B cell (primary cell): ENCODE data around the gene DLG2. TPM values are rescaled to one million over a fixed set of nuclear protein-coding genes. Genes with fewer than 3 reads are reported as not detected.

ENCODE experiments used
- ATAC-seq: fragments of 200-7000 bp; cut with Tn5 transposase; one replicate; pipeline ENCODE4 v1.10.0; 2021; ENCODE audit warnings: low read depth, mild to moderate bottlenecking, moderate number of reproducible peaks, moderate library complexity
- CTCF ChIA-PET: fragments of 350-600 bp; sonication (Branson Sonifier 250); formaldehyde crosslinking; loops from one replicate; lab custom pipeline; 2021; ENCODE audit warnings: antibody characterized with exemption, inconsistent platforms; lab: Charles Lee
- POLR2A ChIA-PET: fragments of 350-600 bp; sonication (Branson Sonifier 250); formaldehyde crosslinking; loops from one replicate; lab custom pipeline; 2021; ENCODE audit warnings: antibody characterized with exemption; lab: Charles Lee
- DNase-seq: peaks from one replicate; pipeline ENCODE4 v3.0.0; 2013
- H2AFZ ChIP-seq: 2 replicates; pipeline ENCODE4 v1.6.1; 2012; ENCODE audit warnings: mild to moderate bottlenecking, low read depth, low read length; ENCODE audit not compliant: insufficient read depth, poor library complexity, severe bottlenecking
- H3K27ac ChIP-seq, 2 donors: 1 replicate in 1 of 2; 2 replicates in 1 of 2; pipeline ENCODE4 v1.5.1; 2012 to 2013; ENCODE audit warnings: low read length in 2 of 2, mild to moderate bottlenecking in 2 of 2, moderate library complexity in 1 of 2
- H3K27me3 ChIP-seq, 4 experiments: fragments of 200-600 bp in 1 of 4; sonication (generic) in 1 of 4; replicated peaks in 1 of 4; 1 replicate in 2 of 4; 2 replicates in 2 of 4; pipeline versions ENCODE4 v1.6.1 to v1.7.0; 2013 to 2016; ENCODE audit warnings: low read length in 3 of 4, mild to moderate bottlenecking in 2 of 4, mixed read lengths in 1 of 4, moderate library complexity in 1 of 4; ENCODE audit not compliant: insufficient read depth in 4 of 4, control insufficient read depth in 3 of 4; ENCODE audit errors: control extremely low read depth in 1 of 4
- H3K36me3 ChIP-seq, 2 experiments: replicated peaks in 1 of 2; 1 replicate in 1 of 2; 2 replicates in 1 of 2; pipeline versions ENCODE4 v1.6.1 to v1.7.1; 2013; ENCODE audit warnings: low read length in 1 of 2; ENCODE audit not compliant: insufficient read depth in 2 of 2, control insufficient read depth in 1 of 2; ENCODE audit errors: control extremely low read depth in 1 of 2, extremely low read depth in 1 of 2
- H3K4me1 ChIP-seq, 2 donors: fragments of 200-600 bp in 1 of 2; sonication (generic) in 1 of 2; 1 replicate in 1 of 2; 2 replicates in 1 of 2; pipeline versions ENCODE4 v1.5.1 to v1.6.1; 2013 to 2017; ENCODE audit warnings: low read length in 2 of 2; ENCODE audit not compliant: control insufficient read depth in 2 of 2, insufficient read depth in 2 of 2
- H3K4me2 ChIP-seq: replicated peaks from 2 replicates; pipeline ENCODE3; 2012; ENCODE audit warnings: mild to moderate bottlenecking, low read depth, low read length; ENCODE audit not compliant: poor library complexity, severe bottlenecking
- H3K4me3 ChIP-seq, 5 experiments: fragments of 200-600 bp in 1 of 5; sonication (generic) in 1 of 5; 1 replicate in 3 of 5; 2 replicates in 2 of 5; pipeline versions ENCODE4 v1.5.1 to v1.7.0; 2011 to 2016; ENCODE audit warnings: low read length in 4 of 5, mild to moderate bottlenecking in 4 of 5, low read depth in 2 of 5, control low read depth in 1 of 5, moderate library complexity in 1 of 5; ENCODE audit not compliant: insufficient read depth in 1 of 5; ENCODE audit errors: control extremely low read depth in 1 of 5, extremely low read depth in 1 of 5
- H3K79me2 ChIP-seq: fragments of 200-600 bp; sonication (generic); one replicate; pipeline ENCODE4 v1.6.0; 2016; ENCODE audit warnings: low read length; ENCODE audit not compliant: control insufficient read depth, insufficient read depth
- H3K9ac ChIP-seq: fragments of 200-600 bp; sonication (generic); 2 replicates; pipeline ENCODE4 v1.6.1; 2017; ENCODE audit warnings: mild to moderate bottlenecking, low read length, moderate library complexity
- H3K9me3 ChIP-seq, 3 donors: one replicate each; pipeline versions ENCODE4 v1.6.1 to v1.7.1; 2013; ENCODE audit warnings: low read length in 2 of 3; ENCODE audit not compliant: control insufficient read depth in 2 of 3, insufficient read depth in 1 of 3; ENCODE audit errors: control extremely low read depth in 1 of 3
- H4K20me1 ChIP-seq: 2 replicates; pipeline ENCODE4 v1.6.0; 2012; ENCODE audit warnings: mild to moderate bottlenecking, low read length; ENCODE audit not compliant: insufficient read depth, control insufficient read depth, poor library complexity, severe bottlenecking
- H3K27ac Mint-ChIP-seq: one replicate; pipeline ENCODE4 v1.8.0; 2021; ENCODE audit warnings: mixed read lengths
- H3K27me3 Mint-ChIP-seq: one replicate; pipeline ENCODE4 v1.8.0; 2021; ENCODE audit warnings: mixed read lengths
- H3K4me1 Mint-ChIP-seq: one replicate; pipeline ENCODE4 v1.8.0; 2021; ENCODE audit warnings: mixed read lengths
- H3K4me3 Mint-ChIP-seq: one replicate; pipeline ENCODE4 v1.8.0; 2021; ENCODE audit warnings: mixed read lengths
- H3K9me3 Mint-ChIP-seq: one replicate; pipeline ENCODE4 v1.8.0; 2022; ENCODE audit warnings: mixed read lengths; ENCODE audit not compliant: insufficient read depth
- CTCF ChIP-seq: fragments of 200-600 bp; IDR thresholded peaks from one replicate; pipeline ENCODE4 v1.8.0; 2022; ENCODE audit warnings: antibody characterized with exemption, mild to moderate bottlenecking
- EZH2 ChIP-seq: IDR thresholded peaks from 2 replicates; pipeline ENCODE4 v1.6.1; 2012; ENCODE audit warnings: borderline replicate concordance, low read depth, mild to moderate bottlenecking, moderate library complexity, low read length; ENCODE audit not compliant: insufficient read depth, poor library complexity, severe bottlenecking
- WGBS: methylation state at CpG from one replicate; pipeline ENCODE4 v1.1.5; 2013; ENCODE audit warnings: missing lambda C conversion rate; ENCODE audit not compliant: insufficient coverage; 5-methylcytosine and 5-hydroxymethylcytosine counted together
- intact Hi-C: fragments of 100-400 bp; cut with micrococcal nuclease; formaldehyde crosslinking; loops from one replicate; pipeline ENCODE4 v1.10.0; 2022
- polyA plus RNA-seq: library from polyadenylated mRNA; depleted of rRNA; stranded (reverse); fragments of >200 nt; gene quantifications from 2 replicates; pipeline ENCODE4 v1.2.3, GENCODE V29; 2012
- total RNA-seq, 2 donors: library from RNA; stranded (reverse); fragments of 120-200 nt in 1 of 2; gene quantifications; 1 replicate in 1 of 2; 2 replicates in 1 of 2; pipeline versions ENCODE4 v1.2.3 to v1.2.4, GENCODE V29; 2013 to 2022

Gene DLG2
- total and polyA plus RNA-seq, 2 donors (not counting 1 experiment from before 2014, with no cell fraction given): 0.54 to 5.4 TPM

- Histone ChIP-seq H3K27ac (no peak overlapping the region), H2AFZ (no peak overlapping the region), H3K4me1 (no peaks in the 10 kb centered on the region), H4K20me1 (no peaks in the 10 kb centered on the region), H3K9me3 (no peaks in the 10 kb centered on the region), H3K27me3 (no peaks in the 10 kb centered on the region), H3K79me2 (no peaks in the 10 kb centered on the region), H3K4me3 (no peak overlapping the region), H3K4me2 (no peak overlapping the region), H3K9ac (no peak overlapping the region), H3K36me3 (no peaks in the 10 kb centered on the region)
- CTCF ChIA-PET: no interaction called here
- ATAC-seq: no peak
- H3K27me3 Mint-ChIP-seq: peaks cover 5% of the 10 kb centered on the region
- H3K9me3 Mint-ChIP-seq: no peaks in the 10 kb centered on the region
- 100% methylated on average over 1 of the region's 3 CpGs for whole genome bisulfite sequencing
- H3K4me1 Mint-ChIP-seq: no peaks in the 10 kb centered on the region
- intact Hi-C loops: no loop called here
- no peak overlapping the region for H3K4me3 Mint-ChIP-seq
- POLR2A ChIA-PET: no interaction called here
- DNase-seq: no peak
- H3K27ac Mint-ChIP-seq: no peak overlapping the region
- no peak for TF ChIP-seq EZH2
Observed at GRCh38 chr11:84455691-84456090, 1171.5 kb downstream of the DLG2 start.

GRCh38 chr11:84452211-84452610, 1174.9 kb downstream of the DLG2 start:
- Histone ChIP-seq H3K4me1 (no peaks in the 10 kb centered on the region), H3K36me3 (no peaks in the 10 kb centered on the region), H3K9ac (no peak overlapping the region), H3K9me3 (no peaks in the 10 kb centered on the region), H3K27me3 (no peaks in the 10 kb centered on the region), H3K4me2 (no peak overlapping the region), H2AFZ (no peak overlapping the region), H3K27ac (no peak overlapping the region), H3K4me3 (no peak overlapping the region), H3K79me2 (no peaks in the 10 kb centered on the region), H4K20me1 (no peaks in the 10 kb centered on the region)
- no peak for DNase-seq
- Mint-ChIP-seq H3K4me3 (no peak overlapping the region), H3K27ac (no peak overlapping the region), H3K4me1 (no peaks in the 10 kb centered on the region), H3K9me3 (no peaks in the 10 kb centered on the region), H3K27me3 (peaks cover 5% of the 10 kb centered on the region)
- intact Hi-C loops: no loop called here
- ATAC-seq: no peak
- ChIA-PET CTCF (no interaction called here), POLR2A (no interaction called here)
- TF ChIP-seq CTCF: no peak
- TF ChIP-seq EZH2: no peak
